Measurements from ENCODE around the gene URB1.

The URB1 gene

GRCh38 chr21:32415451-32416398, 22.9 kb upstream of the URB1 start:
- H3K36me3 Mint-ChIP-seq: no peaks in the 10 kb centered on the region
- H3K27me3 Mint-ChIP-seq: peaks cover 22% of the 10 kb centered on the region
- no peak overlapping the region for H3K4me3 Mint-ChIP-seq
- CTCF ChIA-PET: interaction anchor here (1.4 to 2.4 kb wide), 2 partner anchors 153 to 185 kb away, joined by 6 to 12 read pairs; no protein-coding TSS in a partner anchor
- H3K9me3 Mint-ChIP-seq: no peaks in the 10 kb centered on the region
- no peak for DNase-seq
- no peak overlapping the region for H3K27ac Mint-ChIP-seq
- peaks cover 24% of the 10 kb centered on the region for H3K4me1 Mint-ChIP-seq

GRCh38 chr21:32414579-32415358, 22.0 kb upstream of the URB1 start:
- Mint-ChIP-seq H3K9me3 (no peaks in the 10 kb centered on the region), H3K27me3 (peaks cover 24% of the 10 kb centered on the region), H3K27ac (no peak overlapping the region), H3K4me3 (no peak overlapping the region), H3K4me1 (peaks cover 25% of the 10 kb centered on the region), H3K36me3 (no peaks in the 10 kb centered on the region)
- CTCF ChIA-PET: interaction anchor here (1.0 to 2.4 kb wide), 3 partner anchors 12 to 186 kb away, joined by 3 to 12 read pairs (median 6); no protein-coding TSS in a partner anchor
- DNase-seq: no peak

- DNase-seq: no peak
- CTCF ChIA-PET: interaction anchor here (1.0 to 2.4 kb wide), 2 partner anchors 13 to 155 kb away, joined by 3 to 12 read pairs; no protein-coding TSS in a partner anchor
- Mint-ChIP-seq H3K4me1 (peaks cover 25% of the 10 kb centered on the region), H3K27ac (no peak overlapping the region), H3K9me3 (no peaks in the 10 kb centered on the region), H3K36me3 (no peaks in the 10 kb centered on the region), H3K27me3 (peaks cover 26% of the 10 kb centered on the region), H3K4me3 (peak overlapping the region; percentile 81)
Measured at GRCh38 chr21:32413697-32414578, 21.1 kb upstream of the URB1 start.

- CTCF ChIA-PET: interaction anchor here (2.4 kb wide), 1 partner anchor 156 kb away, joined by 12 read pairs; no protein-coding TSS in a partner anchor
- peak overlapping the region; percentile 62 for H3K27ac Mint-ChIP-seq
- no peak for DNase-seq
- no peaks in the 10 kb centered on the region for H3K36me3 Mint-ChIP-seq
- no peaks in the 10 kb centered on the region for H3K9me3 Mint-ChIP-seq
- peak overlapping the region; percentile 81 for H3K4me3 Mint-ChIP-seq
- peaks cover 26% of the 10 kb centered on the region for H3K27me3 Mint-ChIP-seq
- H3K4me1 Mint-ChIP-seq: peaks cover 25% of the 10 kb centered on the region
Measured at GRCh38 chr21:32413015-32413504, 20.2 kb upstream of the URB1 start.

GRCh38 chr21:32412162-32413014, 19.6 kb upstream of the URB1 start, which contains the start of gene EVA1C:
EVA1C (plus strand) TSS chr21:32412706; CDS start chr21:32412854, 148 bp downstream.
- H3K27ac Mint-ChIP-seq: peak within 1 kb of the TSS; percentile 78
- no peaks in the 10 kb centered on the region for H3K9me3 Mint-ChIP-seq
- DNase-seq: peak; percentile 64
- H3K4me3 Mint-ChIP-seq: peak within 1 kb of the TSS; percentile 91
- CTCF ChIA-PET: interaction anchor here (0.7 to 2.9 kb wide), 2 partner anchors 10 to 157 kb away, joined by 3 to 11 read pairs; no protein-coding TSS in a partner anchor
- peaks cover 22% of the 10 kb centered on the region for H3K27me3 Mint-ChIP-seq
- peaks cover 25% of the 10 kb centered on the region for H3K4me1 Mint-ChIP-seq
- no peaks in the 10 kb centered on the region for H3K36me3 Mint-ChIP-seq

GRCh38 chr21:32411350-32412161, 18.7 kb upstream of the URB1 start:
- Mint-ChIP-seq H3K4me1 (peaks cover 25% of the 10 kb centered on the region), H3K4me3 (peak overlapping the region; percentile 91), H3K27ac (peak overlapping the region; percentile 78), H3K36me3 (no peaks in the 10 kb centered on the region), H3K9me3 (no peaks in the 10 kb centered on the region), H3K27me3 (peaks cover 22% of the 10 kb centered on the region)
- CTCF ChIA-PET: interaction anchor here (0.7 to 2.9 kb wide), 2 partner anchors 11 to 158 kb away, joined by 3 to 11 read pairs; no protein-coding TSS in a partner anchor
- peak; percentile 76 for DNase-seq

GRCh38 chr21:32410916-32411315, 18.1 kb upstream of the URB1 start:
- Mint-ChIP-seq H3K9me3 (no peaks in the 10 kb centered on the region), H3K27ac (no peak overlapping the region), H3K4me3 (peak overlapping the region; percentile 91), H3K36me3 (no peaks in the 10 kb centered on the region), H3K4me1 (peaks cover 25% of the 10 kb centered on the region), H3K27me3 (peaks cover 22% of the 10 kb centered on the region)
- CTCF ChIA-PET: interaction anchor here (0.9 to 2.9 kb wide), 2 partner anchors 159 to 190 kb away, joined by 4 to 11 read pairs; no protein-coding TSS in a partner anchor
- no peak for DNase-seq

- peaks cover 25% of the 10 kb centered on the region for H3K4me1 Mint-ChIP-seq
- no peaks in the 10 kb centered on the region for H3K9me3 Mint-ChIP-seq
Measured at GRCh38 chr21:32410291-32410690, 17.5 kb upstream of the URB1 start.

GRCh38 chr21:32406405-32406804, 13.6 kb upstream of the URB1 start:
- Mint-ChIP-seq H3K4me1 (peaks cover 8% of the 10 kb centered on the region), H3K4me3 (no peak overlapping the region), H3K27ac (no peak overlapping the region), H3K36me3 (no peaks in the 10 kb centered on the region), H3K9me3 (no peaks in the 10 kb centered on the region), H3K27me3 (peaks cover 13% of the 10 kb centered on the region)
- DNase-seq: no peak
- CTCF ChIA-PET: interaction anchor here (6.5 to 8.3 kb wide), 2 partner anchors 163 to 193 kb away, joined by 56 to 95 read pairs; no protein-coding TSS in a partner anchor

More at GRCh38 chr21:32410291-32410690, 17.5 kb upstream of the URB1 start:
- no peak overlapping the region for H3K4me3 Mint-ChIP-seq
- H3K27me3 Mint-ChIP-seq: peaks cover 22% of the 10 kb centered on the region
- CTCF ChIA-PET: interaction anchor here (0.9 to 2.9 kb wide), 2 partner anchors 160 to 191 kb away, joined by 4 to 11 read pairs; no protein-coding TSS in a partner anchor
- H3K27ac Mint-ChIP-seq: no peak overlapping the region
- H3K36me3 Mint-ChIP-seq: no peaks in the 10 kb centered on the region
- DNase-seq: no peak

GRCh38 chr21:32403201-32403777, 10.5 kb upstream of the URB1 start:
- H3K27me3 Mint-ChIP-seq: peaks cover 29% of the 10 kb centered on the region
- CTCF ChIA-PET: interaction anchor here (0.8 to 8.3 kb wide), 8 partner anchors 149 to 206 kb away, joined by 3 to 95 read pairs (median 4); no protein-coding TSS in a partner anchor
- H3K4me1 Mint-ChIP-seq: no peaks in the 10 kb centered on the region
- H3K27ac Mint-ChIP-seq: no peak overlapping the region
- no peaks in the 10 kb centered on the region for H3K9me3 Mint-ChIP-seq
- H3K36me3 Mint-ChIP-seq: no peaks in the 10 kb centered on the region
- peak; percentile 64 for DNase-seq
- no peak overlapping the region for H3K4me3 Mint-ChIP-seq

GRCh38 chr21:32393677-32394001, 827 bp upstream of the URB1 start:
- peaks cover 23% of the 10 kb centered on the region for H3K27me3 Mint-ChIP-seq
- no peak for DNase-seq
- H3K27ac Mint-ChIP-seq: peak overlapping the region; percentile 85
- peak overlapping the region; percentile 83 for H3K4me3 Mint-ChIP-seq
- peaks cover 5% of the 10 kb centered on the region for H3K36me3 Mint-ChIP-seq
- CTCF ChIA-PET: no interaction called here
- peaks cover 1% of the 10 kb centered on the region for H3K9me3 Mint-ChIP-seq
- peaks cover 48% of the 10 kb centered on the region for H3K4me1 Mint-ChIP-seq
